GM13977 (cell line): ENCODE results near the gene ADCY5.

Experiments used
- DNase-seq: peaks from one replicate; pipeline ENCODE4 v3.0.0; 2012; ENCODE audit warnings: low spot score
- in situ Hi-C: fragments of 300-500 bp; cut with MboI; formaldehyde crosslinking; loops from one replicate; pipeline ENCODE4 v1.12.0; 2022; ENCODE audit warnings: low sequenced_read_pairs, low pct_unique_long_range_greater_than_20kb, mixed read lengths, inconsistent platforms; ENCODE audit not compliant: unreplicated experiment
- TF ChIP-seq, protein P1 (sequence below): IDR thresholded peaks from 2 replicates; pipeline ENCODE4 v1.5.1; 2012; ENCODE audit warnings: mild to moderate bottlenecking, control low read depth; ENCODE audit not compliant: insufficient read depth; ENCODE audit errors: extremely low read depth, missing control alignments

The ADCY5 gene

DNA sequence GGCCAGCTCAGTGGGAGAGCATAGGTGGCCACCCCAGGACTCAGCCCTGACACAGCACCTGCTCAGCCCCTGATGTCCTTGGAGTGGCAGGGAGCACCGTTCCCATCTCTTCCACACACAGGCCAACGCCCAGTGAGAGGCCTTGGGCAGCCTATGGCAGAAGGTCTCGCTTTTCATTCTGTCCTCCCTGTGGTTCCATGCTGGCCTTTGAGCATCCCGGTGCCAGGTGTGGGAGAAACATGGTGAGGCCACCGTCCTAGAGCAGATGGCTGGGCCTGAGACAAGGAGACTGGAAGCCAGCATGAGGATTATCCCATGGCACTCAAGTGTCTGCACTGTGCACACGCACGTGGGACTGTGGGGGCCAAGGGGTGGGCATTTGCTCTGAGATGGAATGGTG lies 25.1 kb downstream of the ADCY5 start:
- in situ Hi-C loops, result no loop called here
- no peak for DNase-seq
- TF ChIP-seq, protein P1, sequence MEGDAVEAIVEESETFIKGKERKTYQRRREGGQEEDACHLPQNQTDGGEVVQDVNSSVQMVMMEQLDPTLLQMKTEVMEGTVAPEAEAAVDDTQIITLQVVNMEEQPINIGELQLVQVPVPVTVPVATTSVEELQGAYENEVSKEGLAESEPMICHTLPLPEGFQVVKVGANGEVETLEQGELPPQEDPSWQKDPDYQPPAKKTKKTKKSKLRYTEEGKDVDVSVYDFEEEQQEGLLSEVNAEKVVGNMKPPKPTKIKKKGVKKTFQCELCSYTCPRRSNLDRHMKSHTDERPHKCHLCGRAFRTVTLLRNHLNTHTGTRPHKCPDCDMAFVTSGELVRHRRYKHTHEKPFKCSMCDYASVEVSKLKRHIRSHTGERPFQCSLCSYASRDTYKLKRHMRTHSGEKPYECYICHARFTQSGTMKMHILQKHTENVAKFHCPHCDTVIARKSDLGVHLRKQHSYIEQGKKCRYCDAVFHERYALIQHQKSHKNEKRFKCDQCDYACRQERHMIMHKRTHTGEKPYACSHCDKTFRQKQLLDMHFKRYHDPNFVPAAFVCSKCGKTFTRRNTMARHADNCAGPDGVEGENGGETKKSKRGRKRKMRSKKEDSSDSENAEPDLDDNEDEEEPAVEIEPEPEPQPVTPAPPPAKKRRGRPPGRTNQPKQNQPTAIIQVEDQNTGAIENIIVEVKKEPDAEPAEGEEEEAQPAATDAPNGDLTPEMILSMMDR, result no peak

DNA sequence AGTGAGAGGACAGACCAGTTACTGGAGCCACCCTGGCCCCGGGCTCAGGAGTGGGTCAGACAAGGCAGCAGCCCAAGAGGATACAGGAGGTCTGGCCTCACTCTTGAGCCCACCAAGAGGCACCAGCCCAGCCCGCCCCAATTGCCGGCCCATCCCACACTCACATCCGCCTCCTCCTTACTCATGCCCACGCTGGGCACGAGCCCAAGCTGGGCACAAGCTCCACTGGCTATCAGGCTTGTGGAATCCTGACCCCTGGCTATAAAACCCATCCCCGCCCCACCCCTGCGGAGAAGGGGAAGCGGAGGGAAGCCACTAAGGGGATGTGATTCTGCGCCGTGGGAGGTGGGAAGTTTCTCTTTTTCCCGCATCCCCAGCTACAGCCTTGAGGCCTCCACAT lies 25.9 kb downstream of the ADCY5 start:
- TF ChIP-seq, protein P1, result no peak
- in situ Hi-C loops, result no loop called here
- no peak for DNase-seq

DNA sequence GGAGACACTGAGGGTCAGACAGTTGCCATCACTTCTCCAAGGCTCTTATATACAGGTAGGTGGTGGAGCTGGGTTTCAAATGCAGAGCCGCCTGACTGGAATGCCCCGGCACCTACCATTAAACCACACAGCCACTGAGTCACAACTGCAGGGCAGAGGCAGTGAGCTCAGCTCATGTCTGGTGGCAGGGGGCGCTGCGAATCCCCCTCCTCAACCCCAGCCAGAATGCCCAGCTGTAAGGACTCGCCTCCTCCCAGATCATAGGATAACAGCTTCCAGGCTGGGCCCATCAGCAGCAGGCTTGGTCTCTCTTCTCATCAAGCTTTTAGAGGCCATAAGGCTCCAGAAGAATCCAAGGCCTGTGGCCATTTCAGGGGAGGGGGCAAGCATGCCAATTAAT lies 26.4 kb downstream of the ADCY5 start:
- in situ Hi-C loops, result no loop called here
- TF ChIP-seq, protein P1, result no peak
- DNase-seq, result no peak

DNA sequence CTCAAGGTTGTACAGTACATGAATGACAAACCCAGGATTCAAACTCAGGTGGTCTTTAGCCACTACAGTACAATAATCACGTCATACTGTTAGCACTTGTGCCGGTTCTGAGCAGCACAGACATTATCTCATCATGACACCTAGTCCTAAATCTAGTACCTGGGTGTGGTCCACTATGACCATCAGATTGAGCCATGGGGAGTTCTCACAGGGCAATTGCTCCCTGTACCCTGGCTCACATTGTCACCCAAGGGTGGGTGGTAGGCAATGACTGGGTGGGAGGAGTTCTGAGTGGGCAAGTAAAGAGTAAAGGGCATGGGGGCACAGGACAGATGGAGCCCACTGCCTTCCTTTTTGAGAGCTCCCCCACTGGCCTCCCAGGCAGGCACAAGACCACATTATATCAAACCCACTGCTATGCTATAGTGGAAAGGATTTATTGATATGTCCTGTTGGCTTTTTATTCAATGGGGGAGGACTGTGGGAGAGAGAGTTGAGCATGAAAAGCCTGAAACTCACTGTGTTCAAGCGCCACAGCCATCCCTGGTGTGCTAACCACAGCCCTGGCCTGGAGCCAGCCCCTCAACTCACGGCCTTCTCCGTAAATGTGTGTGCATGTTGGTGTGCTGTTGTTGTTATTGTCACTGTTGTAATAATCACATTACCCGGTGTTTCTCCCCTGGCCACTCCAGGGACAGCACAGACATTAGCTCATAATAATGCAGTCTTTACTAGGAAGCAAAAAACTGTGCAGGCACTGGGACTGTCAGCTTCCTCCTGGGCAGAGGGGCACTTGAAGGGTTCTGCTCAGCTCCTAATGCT lies 27.3 kb downstream of the ADCY5 start:
- no peak for DNase-seq
- TF ChIP-seq, protein P1, result no peak
- in situ Hi-C loops, result no loop called here

DNA sequence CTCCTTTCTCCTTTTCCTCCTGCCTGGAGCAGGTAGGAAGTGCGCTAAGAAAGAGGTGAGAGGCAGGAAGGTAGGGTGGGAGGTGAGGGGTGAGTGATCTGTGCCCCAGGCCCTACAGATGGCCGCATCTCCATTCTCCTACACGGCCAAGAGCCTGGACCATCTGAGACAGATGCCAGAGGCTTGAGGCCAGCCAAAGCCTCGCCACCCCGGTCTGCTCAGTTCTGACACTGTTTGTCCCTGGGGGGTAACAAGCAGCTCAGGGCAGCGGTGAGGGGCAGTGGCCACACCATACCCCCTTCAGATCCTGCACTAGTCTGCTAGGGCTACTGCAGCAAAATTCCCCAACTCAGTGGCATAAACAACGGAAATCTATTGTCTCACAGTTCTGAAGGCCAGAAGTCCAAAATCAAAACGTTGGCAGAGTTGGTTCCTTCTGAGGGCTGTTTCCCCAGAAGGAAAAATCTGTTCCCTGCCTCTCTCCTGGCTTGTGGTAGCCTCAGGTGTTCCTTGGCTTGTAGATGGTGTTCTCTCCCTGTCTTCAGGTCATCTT lies 28.4 kb downstream of the ADCY5 start:
- TF ChIP-seq, protein P1, result no peak
- in situ Hi-C loops, result no loop called here
- no peak for DNase-seq

DNA sequence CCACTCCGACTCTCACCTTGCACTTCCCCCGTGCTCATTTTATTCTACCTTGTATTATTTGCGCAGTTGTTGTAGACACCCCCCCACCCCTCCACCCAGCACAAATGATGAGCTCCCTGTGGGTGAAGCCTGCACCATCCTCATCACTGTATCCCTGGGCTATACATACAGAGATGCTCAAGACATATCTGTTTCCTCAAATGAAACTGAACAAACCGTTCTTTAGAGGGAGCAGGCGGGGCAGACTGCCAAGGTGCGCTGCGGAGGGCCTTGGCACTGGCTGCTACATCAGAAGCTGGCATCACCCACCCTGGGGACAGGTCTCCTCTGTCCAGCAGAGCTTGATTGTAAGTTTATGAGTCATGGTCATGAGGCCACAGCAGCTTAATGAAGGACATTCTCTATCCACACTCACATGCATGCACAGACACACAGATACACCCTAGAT lies 29.0 kb downstream of the ADCY5 start:
- in situ Hi-C loops, result no loop called here
- DNase-seq, result no peak
- TF ChIP-seq, protein P1, result no peak
